ENCODE measurements around the gene KIAA0930.

The KIAA0930 gene

GRCh38 chr22:45171830-45172229 is 68.9 kb downstream of the KIAA0930 start:
- TF ChIP-seq ZNF8 (CRISPR knock-in tag; IDR thresholded peaks at IDR 0.05) (no peak), BACH2 (CRISPR knock-in tag; IDR thresholded peaks at IDR 0.05; ENCODE audit: borderline replicate concordance) (no peak), PATZ1 (CRISPR knock-in tag; IDR thresholded peaks at IDR 0.05; ENCODE audit: borderline replicate concordance) (no peak), ZFP30 (CRISPR knock-in tag; IDR thresholded peaks at IDR 0.05) (no peak), ZFP3 (CRISPR knock-in tag; IDR thresholded peaks at IDR 0.05) (no peak), CREB5 (CRISPR knock-in tag; IDR thresholded peaks at IDR 0.05; ENCODE audit: low read depth) (no peak), POU6F1 (CRISPR knock-in tag; IDR thresholded peaks at IDR 0.05; ENCODE audit: borderline replicate concordance, low read depth) (no peak), ISL1 (CRISPR knock-in tag; IDR thresholded peaks at IDR 0.05) (no peak), GLIS3 (CRISPR knock-in tag; IDR thresholded peaks at IDR 0.05) (no peak), TSHZ2 (CRISPR knock-in tag; IDR thresholded peaks at IDR 0.05) (no peak), SNAI2 (CRISPR knock-in tag; IDR thresholded peaks at IDR 0.05) (no peak), ZC3H10 (CRISPR knock-in tag; IDR thresholded peaks at IDR 0.05) (no peak), ZNF70 (CRISPR knock-in tag; IDR thresholded peaks at IDR 0.05) (no peak), CSRNP3 (CRISPR knock-in tag; IDR thresholded peaks at IDR 0.05) (no peak), TOX (CRISPR knock-in tag; IDR thresholded peaks at IDR 0.05; ENCODE audit: borderline replicate concordance) (no peak), PPARA (CRISPR knock-in tag; IDR thresholded peaks at IDR 0.05; ENCODE audit: borderline replicate concordance) (no peak), TCF4 (CRISPR knock-in tag; IDR thresholded peaks at IDR 0.05; ENCODE audit: borderline replicate concordance) (no peak), RARB (CRISPR knock-in tag; IDR thresholded peaks at IDR 0.05) (no peak)
- no peak for ATAC-seq

- no peak for ATAC-seq
Observed at GRCh38 chr22:45169591-45170466, 70.9 kb downstream of the KIAA0930 start.

GRCh38 chr22:45166932-45167331 is 73.8 kb downstream of the KIAA0930 start:
- ATAC-seq: no peak
- TF ChIP-seq ZNF8 (CRISPR knock-in tag; IDR thresholded peaks at IDR 0.05) (no peak), ISL1 (CRISPR knock-in tag; IDR thresholded peaks at IDR 0.05) (no peak), ZNF70 (CRISPR knock-in tag; IDR thresholded peaks at IDR 0.05) (no peak), TOX (CRISPR knock-in tag; IDR thresholded peaks at IDR 0.05; ENCODE audit: borderline replicate concordance) (no peak), CSDC2 (CRISPR knock-in tag; IDR thresholded peaks at IDR 0.05) (no peak), OSR1 (CRISPR knock-in tag; IDR thresholded peaks at IDR 0.05) (no peak), GLIS3 (CRISPR knock-in tag; IDR thresholded peaks at IDR 0.05) (no peak), ZFP30 (CRISPR knock-in tag; IDR thresholded peaks at IDR 0.05) (no peak), POU6F1 (CRISPR knock-in tag; IDR thresholded peaks at IDR 0.05; ENCODE audit: borderline replicate concordance, low read depth) (no peak), PATZ1 (CRISPR knock-in tag; IDR thresholded peaks at IDR 0.05; ENCODE audit: borderline replicate concordance) (no peak), TCF4 (CRISPR knock-in tag; IDR thresholded peaks at IDR 0.05; ENCODE audit: borderline replicate concordance) (no peak), BACH2 (CRISPR knock-in tag; IDR thresholded peaks at IDR 0.05; ENCODE audit: borderline replicate concordance) (no peak), RARB (CRISPR knock-in tag; IDR thresholded peaks at IDR 0.05) (no peak), ARNTL (CRISPR knock-in tag; IDR thresholded peaks at IDR 0.05; ENCODE audit: borderline replicate concordance, low read depth) (no peak)

More at GRCh38 chr22:45169591-45170466, 70.9 kb downstream of the KIAA0930 start:
- TF ChIP-seq PPARA (CRISPR knock-in tag; IDR thresholded peaks at IDR 0.05; ENCODE audit: borderline replicate concordance) (no peak), ISL1 (CRISPR knock-in tag; IDR thresholded peaks at IDR 0.05) (no peak), ZNF8 (CRISPR knock-in tag; IDR thresholded peaks at IDR 0.05) (no peak), ZFP30 (CRISPR knock-in tag; IDR thresholded peaks at IDR 0.05) (no peak), CSDC2 (CRISPR knock-in tag; IDR thresholded peaks at IDR 0.05) (no peak)

Data from SK-N-SH treated with all-trans-retinoic acid at 6 μM for 48 hours (cell line).